ENCODE data around the gene LUC7L3. TPM values are rescaled to one million over a fixed set of nuclear protein-coding genes. Genes with fewer than 3 reads are reported as not detected.
A peak's percentile ranks its signal among the peaks of the same experiment; 100 is the strongest.

LUC7L3 gene, protein sequence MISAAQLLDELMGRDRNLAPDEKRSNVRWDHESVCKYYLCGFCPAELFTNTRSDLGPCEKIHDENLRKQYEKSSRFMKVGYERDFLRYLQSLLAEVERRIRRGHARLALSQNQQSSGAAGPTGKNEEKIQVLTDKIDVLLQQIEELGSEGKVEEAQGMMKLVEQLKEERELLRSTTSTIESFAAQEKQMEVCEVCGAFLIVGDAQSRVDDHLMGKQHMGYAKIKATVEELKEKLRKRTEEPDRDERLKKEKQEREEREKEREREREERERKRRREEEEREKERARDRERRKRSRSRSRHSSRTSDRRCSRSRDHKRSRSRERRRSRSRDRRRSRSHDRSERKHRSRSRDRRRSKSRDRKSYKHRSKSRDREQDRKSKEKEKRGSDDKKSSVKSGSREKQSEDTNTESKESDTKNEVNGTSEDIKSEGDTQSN
- total RNA-seq (2013; cell fraction: nucleolus; rRNA removed): 311 TPM in 2 replicates
- 51.3 and 62.8 TPM in 2 replicates for total RNA-seq (2014; rRNA removed)
- 97.5 and 107 TPM in 2 replicates for total RNA-seq (2014; rRNA removed; fragmentation: Illumina TruSeq; extraction: Trizol)
- total RNA-seq (2021): 126 and 129 TPM in 2 replicates
- polyA plus RNA-seq (2011; ENCODE audit: low read depth): 104 TPM
- polyA plus RNA-seq (2011; rRNA removed): 172 and 341 TPM in 2 replicates
- polyA plus RNA-seq (2011; cell fraction: cytosol; rRNA removed): 52.4 and 82.3 TPM in 2 replicates
- 342 and 344 TPM in 2 replicates for polyA plus RNA-seq (2011; cell fraction: nucleus; rRNA removed)
- 126 and 131 TPM in 2 replicates for polyA plus RNA-seq (2012)
- polyA plus RNA-seq (2014; fragmentation: Illumina TruSeq; extraction: Trizol): 176 and 255 TPM in 2 replicates
- 100 to 1,000 TPM; 133 to 164 TPM for polyA plus RNA-seq (2014; fragmentation: Nextera tagmentation; extraction: Ambion mirVana)
- 107 and 145 TPM in 2 replicates for polyA plus RNA-seq (2014; rRNA removed)
- polyA plus RNA-seq (2016; fragmentation: Nextera tagmentation; extraction: Ambion mirVana): 100 to 1,000 TPM; 153 to 157 TPM
- polyA minus RNA-seq (2011; rRNA and poly(A)+ RNA removed): 16.8 and 20.3 TPM in 2 replicates
- 15.5 and 17.3 TPM in 2 replicates for polyA minus RNA-seq (2011; cell fraction: cytosol; rRNA and poly(A)+ RNA removed)
- polyA minus RNA-seq (2011; cell fraction: nucleus; rRNA and poly(A)+ RNA removed): 86.6 and 99.4 TPM in 2 replicates
- percentile 97 among the genes with signal in this experiment for Bru-seq, nascent RNA
- percentile 98 among the genes with signal in this experiment for BruChase-seq, experiment 1, labeled RNA remaining after a 6-hour chase
- BruChase-seq, experiment 2, labeled RNA remaining after a 2-hour chase: percentile 98 among the genes with signal in this experiment
- long read RNA-seq, experiment 1, transcript LUC7L3-201 (11 exons, 1,972 nt): major isoform, 7 of 40 reads
- long read RNA-seq, experiment 1, partial matches to known transcripts: 28 of 40 reads
- long read RNA-seq, experiment 1, other reads (novel, unspliced or antisense): 5 of 40 reads
- long read RNA-seq, experiment 2, partial matches to known transcripts: 201 of 258 reads
- long read RNA-seq, experiment 2, other reads (novel, unspliced or antisense): 51 of 258 reads

GRCh38 chr17:50719144-50719923 lies at the start of gene LUC7L3:
LUC7L3 (plus strand) TSS chr17:50719603; CDS start chr17:50719733, 130 bp downstream.
- intact Hi-C loops (cut with micrococcal nuclease; ENCODE audit: unreplicated experiment): loop anchor here (1.0 kb wide), 1 partner anchor 12 kb away; the partner anchor contains the start of gene ANKRD40
- peak; percentile 71 for DNase-seq (ENCODE audit: low read depth, low spot score)
- H3K4me1 ChIP-seq (ENCODE audit: control insufficient read depth, insufficient read depth, low read length): no peaks in the 10 kb centered on the region; the same call in 1 of the 2 replicates
- POLR2A ChIA-PET: interaction anchor here (0.6 to 3.7 kb wide), 3 partner anchors 12 to 1042 kb away, joined by 3 to 25 read pairs (median 3); partner anchors contain the start of gene ANKRD40
- peak within 1 kb of the TSS; percentile 86 for H3K4me3 ChIP-seq
- peak within 1 kb of the TSS; percentile 96 for H3K27ac ChIP-seq (ENCODE audit: control insufficient read depth, insufficient read depth)
- H4K20me1 ChIP-seq (ENCODE audit: control insufficient read depth, insufficient read depth): no peaks in the 10 kb centered on the region; the same call in 1 of the 2 replicates
- WGBS (ENCODE audit: insufficient coverage, insufficient replicate concordance, low lambda C conversion rate, missing lambda C conversion rate): under 1% methylated on average over 72 of the region's 76 CpGs
- peaks cover 0 to 3% of the 10 kb centered on the region in 2 experiments; a peak in 1 of 4 replicates for H3K36me3 ChIP-seq (ENCODE audit: control insufficient read depth in 2 of 2, insufficient read depth in 2 of 2, low read length in 1 of 2)
- peak; percentile 94 for ATAC-seq
- peak within 1 kb of the TSS; percentile 96 for H2AFZ ChIP-seq (ENCODE audit: control insufficient read depth, low read depth, low read length)
- H3K9ac ChIP-seq (ENCODE audit: control insufficient read depth, insufficient read depth, low read length): peak within 1 kb of the TSS; percentile 98
- H3K9me3 ChIP-seq (replicated peaks; ENCODE audit: control insufficient read depth, insufficient read depth, low read length): no peaks in the 10 kb centered on the region
- H3K27me3 ChIP-seq (replicated peaks in 1 of 2; ENCODE audit: control insufficient read depth in 2 of 2, insufficient read depth in 2 of 2, low read length in 1 of 2): no peaks in the 10 kb centered on the region
- SMC1A ChIA-PET (ENCODE audit: uncharacterized antibody, unreplicated experiment): interaction anchor here (1.0 to 1.1 kb wide), 2 partner anchors 11 to 15 kb away, joined by 3 to 5 read pairs; partner anchors contain the start of gene ANKRD40
- CTCF ChIA-PET: interaction anchor here (0.7 to 0.8 kb wide), 2 partner anchors 88 to 148 kb away, joined by 3 read pairs; no protein-coding TSS in a partner anchor
- peaks cover 54% of the 10 kb centered on the region for H3K79me2 ChIP-seq (ENCODE audit: control insufficient read depth, insufficient read depth, low read length)
- RAD21 ChIA-PET (ENCODE audit: unreplicated experiment): interaction anchor here (0.9 to 1.4 kb wide), 2 partner anchors 11 to 15 kb away, joined by 3 to 5 read pairs; no protein-coding TSS in a partner anchor
- TSS peak; percentile 99 for BruUV-seq (replicated peaks)
- peak; percentile 35 for FAIRE-seq
- in situ Hi-C loops (cut with MboI): no loop called here
- H3K4me2 ChIP-seq (ENCODE audit: control insufficient read depth, insufficient read depth): peak within 1 kb of the TSS; percentile 88
- TF ChIP-seq CREM (IDR thresholded peaks at IDR 0.05; ENCODE audit: low read depth): peak; percentile 66; the same call in 1 of the 2 replicates
- peak; percentile 83 for TF ChIP-seq SP1 (IDR thresholded peaks at IDR 0.05; ENCODE audit: low read depth, low read length)
- TF ChIP-seq ZNF384 (IDR thresholded peaks at IDR 0.05; ENCODE audit: borderline replicate concordance, low read depth, low read length): no peak
- no peak for TF ChIP-seq ATF7 (IDR thresholded peaks at IDR 0.05; ENCODE audit: low read depth)
- TF ChIP-seq BHLHE40 (IDR thresholded peaks at IDR 0.05; ENCODE audit: borderline replicate concordance in 1 of 2, low read depth in 2 of 2, low read length in 1 of 2): peak in 1 of 2 experiments; percentile 61; a peak in 1 of 4 replicates
- TF ChIP-seq ZBTB33 (IDR thresholded peaks at IDR 0.05): no peak
- peak; percentile 51 for TF ChIP-seq CREB1 (IDR thresholded peaks at IDR 0.05; ENCODE audit: low read depth)
- no peak for TF ChIP-seq NFXL1 (IDR thresholded peaks at IDR 0.05; ENCODE audit: borderline replicate concordance)
- TF ChIP-seq SREBF2 (IDR thresholded peaks at IDR 0.05; ENCODE audit: low read length): no peak
- no peak for TF ChIP-seq CEBPZ (IDR thresholded peaks at IDR 0.05; ENCODE audit: low read depth, low read length)
- TF ChIP-seq EED (IDR thresholded peaks at IDR 0.05; ENCODE audit: low read depth): no peak; the same call in 1 of the 2 replicates

Data from GM12878 (cell line).